A673 (cell line): ENCODE data around the gene MOB2.

Source experiments
- EZH2 ChIP-seq: fragments of 200-600 bp; sonication (generic); IDR thresholded peaks from 2 replicates; pipeline ENCODE4 v1.6.1; 2017; ENCODE audit warnings: borderline replicate concordance, low read depth, mild to moderate bottlenecking, mixed read lengths, antibody characterized with exemption, low read length; ENCODE audit not compliant: poor library complexity, severe bottlenecking
- TF ChIP-seq, protein P1 (sequence below): fragments of 300-800, 200-600 bp; sonication (generic); conservative IDR thresholded peaks from 2 replicates; pipeline ENCODE4 v1.5.1; 2017; ENCODE audit warnings: low read depth, mild to moderate bottlenecking, antibody characterized with exemption, low read length, moderate library complexity, mixed read lengths

DNA sequence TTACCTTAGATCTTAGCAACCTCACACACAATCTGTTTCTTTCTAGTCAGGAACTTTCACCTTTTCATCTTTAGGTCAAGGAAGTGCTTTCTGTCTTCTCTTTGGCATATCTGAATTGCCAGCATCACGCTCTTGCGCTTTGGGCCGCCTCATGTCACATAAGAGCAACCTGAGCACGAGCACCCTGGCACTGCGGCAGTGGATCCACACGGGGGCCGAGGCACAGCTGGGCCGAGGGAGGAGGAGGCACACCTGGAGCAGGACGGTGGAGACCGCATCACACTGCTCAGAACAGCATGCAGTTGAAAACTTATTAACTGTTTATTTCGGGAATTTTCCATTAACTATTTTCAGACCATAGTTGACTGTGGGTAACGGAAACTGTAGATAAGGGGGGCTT lies 10.7 kb downstream of the MOB2 start:
- TF ChIP-seq EZH2: no peak
- TF ChIP-seq, protein P1, sequence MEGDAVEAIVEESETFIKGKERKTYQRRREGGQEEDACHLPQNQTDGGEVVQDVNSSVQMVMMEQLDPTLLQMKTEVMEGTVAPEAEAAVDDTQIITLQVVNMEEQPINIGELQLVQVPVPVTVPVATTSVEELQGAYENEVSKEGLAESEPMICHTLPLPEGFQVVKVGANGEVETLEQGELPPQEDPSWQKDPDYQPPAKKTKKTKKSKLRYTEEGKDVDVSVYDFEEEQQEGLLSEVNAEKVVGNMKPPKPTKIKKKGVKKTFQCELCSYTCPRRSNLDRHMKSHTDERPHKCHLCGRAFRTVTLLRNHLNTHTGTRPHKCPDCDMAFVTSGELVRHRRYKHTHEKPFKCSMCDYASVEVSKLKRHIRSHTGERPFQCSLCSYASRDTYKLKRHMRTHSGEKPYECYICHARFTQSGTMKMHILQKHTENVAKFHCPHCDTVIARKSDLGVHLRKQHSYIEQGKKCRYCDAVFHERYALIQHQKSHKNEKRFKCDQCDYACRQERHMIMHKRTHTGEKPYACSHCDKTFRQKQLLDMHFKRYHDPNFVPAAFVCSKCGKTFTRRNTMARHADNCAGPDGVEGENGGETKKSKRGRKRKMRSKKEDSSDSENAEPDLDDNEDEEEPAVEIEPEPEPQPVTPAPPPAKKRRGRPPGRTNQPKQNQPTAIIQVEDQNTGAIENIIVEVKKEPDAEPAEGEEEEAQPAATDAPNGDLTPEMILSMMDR: no peak
